Gastroesophageal sphincter (tissue), 3 donors: ENCODE results near the gene DOCK4.

Source experiments
- POLR2A ChIP-seq, 2 donors: fragments of 450-650 bp; IDR thresholded peaks; one replicate each; pipeline ENCODE4 v1.6.1; 2017; ENCODE audit warnings: antibody characterized with exemption in 2 of 2, mild to moderate bottlenecking in 2 of 2, moderate library complexity in 1 of 2
- TF ChIP-seq, protein P1 (sequence below), 4 experiments: fragments of 200-600 bp in 2 of 4; fragments of 450-650 bp in 2 of 4; sonication (generic) in 1 of 4; IDR thresholded peaks; one replicate each; pipeline ENCODE4 v1.5.1; 2017 to 2019; ENCODE audit warnings: antibody characterized with exemption in 4 of 4, mild to moderate bottlenecking in 2 of 4, moderate library complexity in 2 of 4

DNA sequence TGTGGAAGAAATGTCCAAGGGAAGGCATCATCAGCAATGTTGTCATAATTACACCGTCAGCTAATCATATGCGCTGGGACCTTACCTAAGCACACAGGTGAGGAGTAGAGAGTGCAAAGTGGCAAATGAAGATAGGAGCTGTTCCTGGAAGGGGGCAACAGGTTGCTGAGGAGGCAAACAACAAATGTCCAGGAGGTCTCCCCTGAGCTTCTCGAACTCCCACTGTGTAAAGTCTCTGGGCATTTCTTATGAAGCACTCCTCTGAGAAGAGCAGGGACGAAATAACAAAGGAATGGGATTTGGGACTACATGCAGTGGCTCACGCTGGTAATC, 152.5 kb downstream of the DOCK4 start:
- TF ChIP-seq, protein P1, sequence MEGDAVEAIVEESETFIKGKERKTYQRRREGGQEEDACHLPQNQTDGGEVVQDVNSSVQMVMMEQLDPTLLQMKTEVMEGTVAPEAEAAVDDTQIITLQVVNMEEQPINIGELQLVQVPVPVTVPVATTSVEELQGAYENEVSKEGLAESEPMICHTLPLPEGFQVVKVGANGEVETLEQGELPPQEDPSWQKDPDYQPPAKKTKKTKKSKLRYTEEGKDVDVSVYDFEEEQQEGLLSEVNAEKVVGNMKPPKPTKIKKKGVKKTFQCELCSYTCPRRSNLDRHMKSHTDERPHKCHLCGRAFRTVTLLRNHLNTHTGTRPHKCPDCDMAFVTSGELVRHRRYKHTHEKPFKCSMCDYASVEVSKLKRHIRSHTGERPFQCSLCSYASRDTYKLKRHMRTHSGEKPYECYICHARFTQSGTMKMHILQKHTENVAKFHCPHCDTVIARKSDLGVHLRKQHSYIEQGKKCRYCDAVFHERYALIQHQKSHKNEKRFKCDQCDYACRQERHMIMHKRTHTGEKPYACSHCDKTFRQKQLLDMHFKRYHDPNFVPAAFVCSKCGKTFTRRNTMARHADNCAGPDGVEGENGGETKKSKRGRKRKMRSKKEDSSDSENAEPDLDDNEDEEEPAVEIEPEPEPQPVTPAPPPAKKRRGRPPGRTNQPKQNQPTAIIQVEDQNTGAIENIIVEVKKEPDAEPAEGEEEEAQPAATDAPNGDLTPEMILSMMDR (IDR thresholded peaks at IDR 0.05): no peak
- TF ChIP-seq POLR2A (IDR thresholded peaks at IDR 0.05): no peak
